C4-2B (cell line): ENCODE data around the gene TOX2.

Source experiments
- CTCF ChIP-seq: fragments of 450-650 bp; conservative IDR thresholded peaks from 2 replicates; pipeline ENCODE4 v1.5.1; 2017; ENCODE audit warnings: mild to moderate bottlenecking
- ZFX ChIP-seq: fragments of 450-650 bp; IDR thresholded peaks from 2 replicates; pipeline ENCODE4 v1.6.1; 2017

- TF ChIP-seq CTCF = no peak
- no peak for TF ChIP-seq ZFX
Measured at GRCh38 chr20:44073675-44074071, 159.0 kb downstream of the TOX2 start.
